ENCODE data around the gene NUSAP1.
"Not testable (repeated sequence)": the region's sequence is repeated elsewhere in the genome, so short reads cannot be mapped to it uniquely, and the experiment has no call there.

GRCh38 chr15:41320805-41321330 lies 11.8 kb upstream of the NUSAP1 start:
- not testable (repeated sequence) for TF ChIP-seq MAX (IDR thresholded peaks at IDR 0.05); CTCF (IDR thresholded peaks at IDR 0.05; ENCODE audit: low read depth, low read length, missing input control); EGR1 (IDR thresholded peaks at IDR 0.05; ENCODE audit: low read depth in 2 of 2); ATF3 (IDR thresholded peaks at IDR 0.05); NR2F2 (IDR thresholded peaks at IDR 0.05)

All from liver (tissue), 3 donors.